Peyer's patch (tissue), 4 donors: ENCODE results near the gene SERGEF.

Experiments used
- CTCF ChIP-seq, 6 experiments: fragments of 450-650 bp in 4 of 6; fragments of 200-600 bp in 2 of 6; sonication (generic) in 1 of 6; IDR thresholded peaks; one replicate each; pipeline ENCODE4 v1.5.1; 2017 to 2019; ENCODE audit warnings: antibody characterized with exemption in 6 of 6, mild to moderate bottlenecking in 3 of 6, moderate library complexity in 1 of 6
- POLR2A ChIP-seq, 2 donors: fragments of 450-650 bp; IDR thresholded peaks; one replicate each; pipeline ENCODE4 v1.5.1; 2017; ENCODE audit warnings: antibody characterized with exemption in 2 of 2, mild to moderate bottlenecking in 2 of 2, moderate library complexity in 2 of 2

GRCh38 chr11:18061351-18061750 lies 48.5 kb upstream of the SERGEF start:
- TF ChIP-seq CTCF (IDR thresholded peaks at IDR 0.05) (no peak), POLR2A (IDR thresholded peaks at IDR 0.05) (no peak)
